Spleen (tissue), 11 donors: ENCODE data around the gene CLEC18B. TPM values are rescaled to one million over a fixed set of nuclear protein-coding genes. Genes with fewer than 3 reads are reported as not detected.
"Not testable (repeated sequence)": the region's sequence is repeated elsewhere in the genome, so short reads cannot be mapped to it uniquely, and the experiment has no call there.

Experiments
- DNase-seq: peaks from one replicate; pipeline ENCODE4 v3.0.0-alpha.2; 2020
- H3K27ac ChIP-seq, 8 donors: fragments of 200-600 bp; sonication (generic) in 7 of 8; 1 replicate in 4 of 8; 2 replicates in 4 of 8; pipeline versions ENCODE4 v1.5.0 to v1.8.0; 2016 to 2021; ENCODE audit warnings: inconsistent platforms in 4 of 8, mild to moderate bottlenecking in 4 of 8, moderate library complexity in 1 of 8
- H3K27me3 ChIP-seq, 7 donors: fragments of 200-600 bp; sonication (generic) in 6 of 7; replicated peaks in 1 of 7; 1 replicate in 4 of 7; 2 replicates in 3 of 7; pipeline versions ENCODE4 v1.5.0 to v1.8.0; 2016 to 2021; ENCODE audit warnings: inconsistent platforms in 3 of 7, mild to moderate bottlenecking in 1 of 7
- H3K36me3 ChIP-seq, 6 donors: fragments of 200-600 bp; sonication (generic) in 5 of 6; 1 replicate in 4 of 6; 2 replicates in 2 of 6; pipeline versions ENCODE4 v1.5.0 to v1.8.0; 2016 to 2021; ENCODE audit warnings: inconsistent platforms in 2 of 6
- H3K4me1 ChIP-seq, 6 donors: fragments of 200-600 bp; sonication (generic) in 5 of 6; 1 replicate in 3 of 6; 2 replicates in 3 of 6; pipeline versions ENCODE4 v1.5.0 to v1.8.0; 2016 to 2021; ENCODE audit warnings: inconsistent platforms in 3 of 6
- H3K4me3 ChIP-seq, 8 donors: fragments of 200-600 bp; sonication (generic) in 7 of 8; 1 replicate in 4 of 8; 2 replicates in 4 of 8; pipeline versions ENCODE4 v1.5.0 to v1.8.0; 2016 to 2021; ENCODE audit warnings: inconsistent platforms in 4 of 8, mild to moderate bottlenecking in 4 of 8, moderate library complexity in 2 of 8
- H3K9me3 ChIP-seq, 8 donors: fragments of 200-600 bp; sonication (generic) in 7 of 8; 1 replicate in 4 of 8; 2 replicates in 4 of 8; pipeline versions ENCODE4 v1.5.0 to v1.8.0; 2016 to 2021; ENCODE audit warnings: inconsistent platforms in 4 of 8
- CTCF ChIP-seq, 11 experiments: fragments of 200-600 bp in 7 of 11; fragments of 450-650 bp in 4 of 11; sonication (generic) in 4 of 11; IDR thresholded peaks in 8 of 11; conservative IDR thresholded peaks in 3 of 11; 1 replicate in 7 of 11; 2 replicates in 4 of 11; pipeline versions ENCODE4 v1.4.0 to v1.8.0; 2016 to 2021; ENCODE audit warnings: antibody characterized with exemption in 11 of 11, inconsistent platforms in 4 of 11, mild to moderate bottlenecking in 1 of 11
- POLR2A ChIP-seq, 3 donors: fragments of 450-650 bp; IDR thresholded peaks; one replicate each; pipeline ENCODE4 v1.5.1; 2017; ENCODE audit warnings: antibody characterized with exemption in 3 of 3, mild to moderate bottlenecking in 1 of 3
- POLR2AphosphoS5 ChIP-seq, 3 donors: sonication (generic); formaldehyde crosslinking; IDR thresholded peaks; one replicate each; pipeline ENCODE4 v1.5.1; 2017; ENCODE audit warnings: antibody characterized with exemption in 3 of 3
- WGBS, 5 donors: extraction: QIAGEN DNeasy Blood & Tissue Kit in 3 of 5; methylation state at CpG; one replicate each; pipeline versions ENCODE4 v1.1.5 to v1.1.7; 2013 to 2018; 5-methylcytosine and 5-hydroxymethylcytosine counted together
- intact Hi-C: fragments of 100-400 bp; cut with DNase I; formaldehyde crosslinking; loops from one replicate; pipeline ENCODE4 v1.15.0; 2023; ENCODE audit warnings: low total_unique reads
- polyA plus RNA-seq, 3 donors: library from polyadenylated mRNA; stranded (reverse); fragments of 200-250 nt; gene quantifications; one replicate each; pipeline ENCODE4 v1.2.1, GENCODE V29; 2013
- total RNA-seq, 7 donors: library from RNA; depleted of rRNA in 3 of 7; stranded (reverse); fragments of >200 nt in 3 of 7; fragmentation: NEBNext Ultra II Directional in 4 of 7; extraction: Animal tissue kit (Norgen Biotek cat#: 25700) in 4 of 7; gene quantifications; one replicate each; pipeline versions ENCODE4 v1.1.0 to v1.2.1, GENCODE V29; 2016 to 2021
- donor health status: healthy with polysubstance abuse.
- donor health status: DM: no; HTN: no; CAD: no; lungs with moderate emphysema.
- donor health status: DM: no; HTN: no; CAD: no.
- donor health status: Bipolar disorder and iron deficiency.
- donor health status: healthy.
- donor health status: DM: no; HTN: no; CAD: no.
- donor health status: DM: yes; HTN: yes; CAD: no.

The CLEC18B gene
- total and polyA plus RNA-seq, 10 donors = 0.83 to 2.1 (median 1.1) TPM; not detected in 3

GRCh38 chr16:74439685-74440084, 18.4 kb upstream of the CLEC18B start:
- WGBS, 5 donors = 65 to 81% (median 71%) methylated on average over 7 of the region's 7 CpGs
- DNase-seq = no peak

DNA sequence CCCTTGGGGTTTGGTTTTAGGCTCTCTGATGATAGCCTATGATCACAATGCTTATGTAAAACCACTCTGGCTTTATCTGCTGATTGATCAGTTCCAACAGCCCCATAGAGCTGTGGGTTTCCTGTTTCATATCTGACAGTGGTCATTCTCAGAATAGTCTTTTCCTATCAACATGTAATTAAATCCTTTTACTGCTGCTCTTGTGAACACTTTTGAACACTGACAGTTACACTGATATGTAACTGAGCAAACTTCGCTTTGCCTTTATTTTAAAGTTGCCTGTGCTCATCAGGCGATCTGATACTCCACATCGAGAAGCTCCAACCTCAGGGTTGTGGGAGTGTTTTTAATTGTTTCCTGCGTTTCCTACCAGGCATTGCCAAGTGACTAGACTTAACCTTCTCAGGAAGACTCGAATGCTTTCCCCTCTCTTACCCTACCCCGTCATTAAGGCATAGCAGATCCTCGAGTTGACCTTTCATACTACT, 17.3 kb upstream of the CLEC18B start:
- peaks cover 0 to 18% (median 9%) of the 10 kb centered on the region in 8 donors for H3K9me3 ChIP-seq
- no peaks in the 10 kb centered on the region for H3K27me3 ChIP-seq
- WGBS, 5 donors = 7 to 21% (median 11%) methylated on average over 7 of the region's 7 CpGs
- TF ChIP-seq CTCF (IDR thresholded peaks at IDR 0.05 in 8 of 11, conservative IDR thresholded peaks at IDR 0.05 in 3 of 11) = no peak
- TF ChIP-seq POLR2A (IDR thresholded peaks at IDR 0.05) = no peak
- no peak for TF ChIP-seq POLR2AphosphoS5 (IDR thresholded peaks at IDR 0.05)
- DNase-seq = no peak
- peak overlapping the region in 7 of 8 donors; percentile 30 to 65 (median 46) for H3K27ac ChIP-seq
- H3K4me3 ChIP-seq = no peak overlapping the region
- intact Hi-C loops = no loop called here
- H3K4me1 ChIP-seq = peaks cover 0 to 22% (median 12%) of the 10 kb centered on the region in 6 donors
- peaks cover 0 to 13% (median 0%) of the 10 kb centered on the region in 6 donors for H3K36me3 ChIP-seq

More at GRCh38 chr16:74439685-74440084, 18.4 kb upstream of the CLEC18B start:
- no peaks in the 10 kb centered on the region for H3K27me3 ChIP-seq
- H3K4me3 ChIP-seq = no peak overlapping the region
- peaks cover 0 to 12% (median 5%) of the 10 kb centered on the region in 8 donors for H3K9me3 ChIP-seq
- peak overlapping the region in 4 of 8 donors; percentile 42 to 65 (median 54) for H3K27ac ChIP-seq
- peaks cover 0 to 22% (median 12%) of the 10 kb centered on the region in 6 donors for H3K4me1 ChIP-seq
- TF ChIP-seq POLR2A (IDR thresholded peaks at IDR 0.05) (no peak), CTCF (IDR thresholded peaks at IDR 0.05 in 8 of 11, conservative IDR thresholded peaks at IDR 0.05 in 3 of 11) (no peak), POLR2AphosphoS5 (IDR thresholded peaks at IDR 0.05) (no peak)
- intact Hi-C loops = no loop called here
- H3K36me3 ChIP-seq = peaks cover 0 to 13% (median 0%) of the 10 kb centered on the region in 6 donors

GRCh38 chr16:74431516-74431915, 10.2 kb upstream of the CLEC18B start:
- Histone ChIP-seq H3K4me3 (no peak overlapping the region), H3K27me3 (no peaks in the 10 kb centered on the region), H3K9me3 (peaks cover 0 to 18% (median 9%) of the 10 kb centered on the region in 8 donors), H3K36me3 (no peaks in the 10 kb centered on the region), H3K4me1 (peaks cover 0 to 5% (median 0%) of the 10 kb centered on the region in 6 donors), H3K27ac (no peak overlapping the region)
- WGBS, 5 donors = 85 to 90% (median 88%) methylated on average over 4 to 5 of the region's 5 CpGs
- TF ChIP-seq CTCF (IDR thresholded peaks at IDR 0.05 in 8 of 11, conservative IDR thresholded peaks at IDR 0.05 in 3 of 11) = no peak
- TF ChIP-seq POLR2A (IDR thresholded peaks at IDR 0.05) = no peak
- TF ChIP-seq POLR2AphosphoS5 (IDR thresholded peaks at IDR 0.05) = no peak
- intact Hi-C loops = no loop called here
- DNase-seq = no peak

DNA sequence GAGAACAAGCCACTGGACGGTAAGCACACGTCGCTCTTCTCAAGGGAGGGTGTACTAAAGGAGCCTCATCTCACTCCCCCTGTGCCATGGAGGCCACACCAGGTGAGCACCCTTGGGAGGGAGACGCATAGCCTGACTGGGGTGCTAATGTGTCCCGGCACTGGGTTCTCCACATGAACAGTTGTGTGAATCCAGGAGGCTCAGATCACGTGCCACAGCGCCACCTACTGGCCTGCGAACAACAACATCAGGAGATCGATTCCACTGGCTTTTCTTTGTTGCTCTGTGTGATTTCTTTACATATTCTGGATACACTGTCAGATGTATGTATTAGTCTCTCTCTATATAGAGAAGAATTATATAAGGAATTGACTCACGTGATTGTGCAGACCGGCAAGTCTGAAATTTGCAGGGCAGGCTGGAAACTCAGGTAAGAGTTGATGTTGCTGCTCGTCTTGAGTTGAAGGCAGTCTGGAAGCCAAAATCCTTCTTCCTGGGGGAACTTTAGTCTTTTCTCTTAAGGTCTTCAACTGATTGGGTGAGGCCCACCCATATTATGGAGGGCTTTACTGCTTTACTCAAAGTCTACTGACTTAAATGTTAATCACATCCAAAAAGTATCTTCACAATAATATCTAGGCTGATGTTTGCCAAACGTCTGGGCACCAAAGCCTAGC, 8.9 kb upstream of the CLEC18B start:
- peak; percentile 79 for DNase-seq
- H3K9me3 ChIP-seq = peaks cover 0 to 12% (median 4%) of the 10 kb centered on the region in 8 donors
- H3K4me1 ChIP-seq, H3K27me3 ChIP-seq, intact Hi-C loops, H3K4me3 ChIP-seq, H3K27ac ChIP-seq, H3K36me3 ChIP-seq: not testable (repeated sequence)
- 15 to 34% (median 32%) methylated on average over 10 to 13 of the region's 13 CpGs for WGBS, 5 donors
- TF ChIP-seq CTCF (IDR thresholded peaks at IDR 0.05 in 8 of 11, conservative IDR thresholded peaks at IDR 0.05 in 3 of 11) = peak; percentile 31 to 76 (median 72)

DNA sequence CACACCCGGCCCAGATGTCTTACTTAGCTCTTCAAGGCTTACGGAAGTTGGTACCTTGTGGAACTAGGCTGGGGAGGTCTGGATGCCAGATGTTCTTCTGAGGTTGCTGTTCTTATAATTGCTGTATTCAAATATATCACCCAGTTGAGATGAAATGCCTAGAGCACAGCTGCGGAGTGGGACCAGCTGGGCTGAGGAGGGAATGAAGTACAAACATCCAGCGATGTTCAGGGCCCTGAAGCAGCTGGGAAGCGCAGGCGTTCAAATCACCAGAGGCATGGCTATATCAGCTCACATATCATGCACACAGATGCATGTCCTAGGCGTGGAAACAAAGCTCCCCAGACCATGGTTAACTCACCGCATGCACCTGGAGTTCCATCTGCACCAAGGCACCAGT, 7.2 kb upstream of the CLEC18B start:
- 83 to 89% (median 84%) methylated on average over 1 to 4 of the region's 8 CpGs; no CpG with 5 or more reads in 2 of the 5 donors for WGBS, 5 donors
- H3K4me1 ChIP-seq = not testable (repeated sequence)

GRCh38 chr16:74425751-74426150, 4.5 kb upstream of the CLEC18B start:
- intact Hi-C loops, H3K27ac ChIP-seq, H3K4me1 ChIP-seq, H3K36me3 ChIP-seq, H3K4me3 ChIP-seq, H3K9me3 ChIP-seq, H3K27me3 ChIP-seq: not testable (repeated sequence)
- WGBS, 5 donors = 62 to 75% (median 71%) methylated on average over 6 of the region's 6 CpGs
- DNase-seq = peak; percentile 25

More for the DNA sequence above, 7.2 kb upstream of the CLEC18B start:
- intact Hi-C loops, H3K36me3 ChIP-seq, H3K4me3 ChIP-seq, H3K27me3 ChIP-seq, DNase-seq, H3K9me3 ChIP-seq, H3K27ac ChIP-seq: not testable (repeated sequence)
